NCI-H1436 treated with DMSO at 0.1 percent for 48 hours (cell line): Measurements from ENCODE around the gene UNC119.

Source experiments
- DNase-seq: peaks from one replicate; lab custom pipeline; 2025; lab: John Stamatoyannopoulos, UW

UNC119 gene

DNA sequence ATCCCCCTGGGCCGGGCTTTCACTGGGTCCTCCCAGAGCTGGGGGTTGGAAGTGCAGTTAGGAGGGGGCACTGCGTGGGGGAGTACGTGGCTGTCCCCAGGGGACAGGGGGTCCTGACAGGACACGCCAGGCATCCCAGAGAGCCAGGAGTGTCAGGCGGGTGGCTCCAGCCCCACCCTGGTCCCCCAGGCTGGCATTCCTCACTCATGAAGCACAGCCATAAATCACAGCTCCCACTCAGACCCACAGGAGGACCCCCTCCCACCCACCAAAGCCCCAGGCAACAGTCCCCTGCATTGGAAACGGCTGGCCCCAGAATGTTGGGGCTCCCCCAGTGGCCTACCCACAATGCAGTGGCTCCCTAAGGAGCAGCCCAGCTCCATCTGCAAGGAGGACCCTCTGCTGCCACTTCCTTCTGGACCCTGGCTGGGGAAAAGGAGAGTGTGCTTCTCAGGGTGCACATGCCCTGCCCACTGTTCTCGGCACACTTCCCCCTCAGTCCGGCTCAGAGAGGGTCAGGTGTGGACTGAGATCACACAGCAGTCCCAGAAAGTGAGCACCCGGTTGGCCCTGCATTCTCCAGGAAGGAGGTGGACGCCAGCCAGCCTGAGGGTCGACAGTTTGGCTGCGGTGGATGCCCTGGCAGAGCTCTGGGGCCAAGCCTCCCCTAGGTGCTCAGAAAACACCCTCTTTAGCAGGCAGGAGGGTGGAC lies 53.6 kb downstream of the UNC119 start:
- DNase-seq, result no peak

DNA sequence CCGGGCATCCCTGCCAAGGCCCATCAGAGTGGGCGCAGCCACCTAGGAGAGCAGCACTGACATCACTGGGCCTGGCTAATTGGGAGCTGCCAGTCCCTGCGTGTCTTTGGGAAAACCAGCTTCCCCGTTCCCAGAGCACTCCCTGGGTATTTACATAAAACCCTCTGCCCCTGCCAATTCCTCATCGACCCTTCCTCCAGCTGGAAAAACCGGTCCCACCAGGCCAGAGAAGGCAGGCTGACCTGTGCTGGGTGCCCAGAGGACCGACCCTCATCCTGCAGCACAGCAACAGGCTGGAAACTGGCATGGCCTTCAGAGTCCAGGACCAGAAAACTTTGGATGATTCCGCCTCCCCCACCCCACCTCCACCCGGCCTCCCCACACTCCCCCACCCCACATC lies 54.5 kb downstream of the UNC119 start:
- DNase-seq, result no peak
